ENCODE data around the gene DPM2.

DPM2 gene

DNA sequence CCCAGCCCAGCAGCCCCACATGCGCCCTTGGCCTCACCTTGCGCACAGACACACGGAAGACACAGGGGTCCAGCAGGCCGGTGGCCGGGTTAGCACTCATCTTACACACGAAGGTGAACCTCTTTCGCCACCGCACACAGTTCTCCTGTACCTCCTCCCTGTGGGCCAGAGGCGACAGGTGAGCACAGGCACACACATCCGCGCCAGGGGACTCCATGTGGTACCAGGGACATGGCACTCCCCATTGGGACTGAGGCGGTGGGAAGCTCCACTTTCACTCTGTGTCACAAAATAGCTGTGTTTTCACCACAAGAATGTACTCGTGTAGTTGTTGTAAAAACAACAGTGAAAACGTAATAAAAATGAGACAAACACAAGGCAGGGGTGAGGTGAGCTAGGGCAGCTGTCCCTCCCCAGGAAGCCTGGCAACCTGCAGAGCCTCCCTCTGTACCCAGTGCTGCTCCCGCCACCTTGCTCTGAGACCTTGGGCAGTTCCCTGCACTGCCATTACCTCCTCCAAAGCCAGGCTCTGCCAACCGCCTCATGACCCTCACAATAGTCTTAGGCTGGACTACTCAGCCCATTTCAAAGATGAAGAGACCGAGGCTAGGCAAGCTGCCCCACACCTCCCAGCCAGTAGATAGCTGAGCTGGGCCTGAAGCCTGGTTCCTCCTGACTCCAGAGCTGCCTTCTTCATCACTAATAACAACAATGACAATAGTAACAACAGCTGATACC, 16.3 kb upstream of the DPM2 start:
- DNase-seq: no peak

DNA sequence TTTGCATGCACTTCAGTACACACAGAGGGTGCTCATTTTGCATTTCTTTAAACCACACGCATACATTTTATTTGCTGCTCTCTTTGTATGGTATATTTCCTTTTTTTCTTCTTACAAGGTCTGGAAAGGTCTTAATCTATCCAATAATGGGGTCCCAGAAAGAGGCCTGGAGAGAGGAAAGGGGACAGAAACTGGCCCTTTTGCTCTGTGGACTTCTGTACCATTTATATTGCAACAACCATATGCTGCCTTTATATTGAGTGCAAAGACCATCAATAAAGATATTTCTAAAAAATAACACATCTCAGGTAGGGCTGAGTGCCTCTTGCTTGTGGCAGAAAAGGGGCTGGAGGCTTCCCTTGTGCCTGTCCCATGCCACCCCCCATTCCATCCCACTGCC, 15.5 kb upstream of the DPM2 start:
- no peak for DNase-seq

DNA sequence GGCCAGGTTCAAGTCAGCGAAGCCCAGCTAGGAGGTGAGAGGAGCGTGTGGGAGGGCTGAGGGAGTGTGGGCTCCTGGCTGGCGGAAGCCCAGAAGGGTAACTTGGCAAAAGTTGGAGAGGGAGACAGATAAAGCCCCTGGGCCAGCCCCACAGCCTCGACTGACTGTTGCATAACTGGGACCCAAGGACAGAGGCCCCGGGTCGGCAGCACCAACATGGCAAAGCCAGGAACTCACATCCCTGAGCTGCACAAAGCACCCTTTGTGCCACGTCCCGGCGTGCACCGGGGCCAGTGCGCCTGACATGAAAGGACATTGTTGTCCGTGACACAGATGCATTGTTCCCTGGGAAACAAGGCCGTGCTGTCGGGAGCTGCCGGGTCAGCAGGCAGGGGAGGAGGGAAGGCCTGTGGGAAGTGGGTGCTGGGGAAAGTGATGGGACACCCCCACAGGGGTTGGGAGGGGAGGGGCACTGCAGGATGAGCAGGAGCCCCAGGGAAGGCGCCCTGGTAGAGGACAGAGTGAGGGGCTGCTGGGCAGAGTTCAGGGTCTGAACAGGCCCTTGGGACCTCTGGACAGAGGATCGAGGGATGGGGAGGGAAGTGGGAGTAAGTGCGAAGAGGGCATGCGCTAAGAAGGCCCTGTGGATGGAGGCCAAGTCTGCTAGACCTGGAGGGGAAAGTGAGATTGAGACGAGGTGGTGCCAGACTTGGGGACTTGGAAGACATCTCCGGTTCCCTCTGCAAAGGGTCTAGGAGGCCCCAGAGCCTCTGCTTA, 13.0 kb upstream of the DPM2 start:
- DNase-seq: peak; percentile 95

DNA sequence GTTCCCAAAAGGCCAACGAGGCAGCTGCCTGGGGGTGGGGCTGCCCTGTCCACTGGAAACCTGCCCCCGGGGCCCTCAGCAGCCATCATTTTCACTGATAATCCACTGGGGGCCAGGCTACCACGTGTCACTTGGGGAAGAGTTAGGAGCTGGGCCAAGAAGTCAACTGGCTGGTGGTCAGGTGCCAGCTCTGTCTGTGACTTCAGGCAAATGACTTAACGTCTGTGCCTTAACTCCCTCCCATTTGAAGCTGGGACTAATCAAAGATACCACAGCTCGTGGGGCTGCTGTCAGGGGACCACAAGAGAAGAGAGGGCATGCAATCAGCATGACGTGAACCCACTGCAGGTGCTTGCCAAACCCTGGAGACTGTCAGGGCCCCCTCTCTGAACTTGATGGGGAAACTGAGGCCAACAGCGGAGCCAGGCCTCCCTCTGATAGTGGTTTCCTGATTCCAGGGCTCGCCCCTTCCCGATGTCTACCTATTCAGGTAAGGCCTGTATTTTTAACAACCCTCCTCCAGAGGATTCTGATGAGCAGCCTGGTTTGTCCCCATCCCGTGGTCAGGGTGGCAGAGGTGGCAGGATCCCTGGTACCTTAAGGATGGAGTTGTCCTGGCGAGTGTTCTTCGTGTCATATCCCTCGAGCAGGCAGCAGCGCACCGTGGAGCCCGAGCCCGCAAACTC, 12.3 kb upstream of the DPM2 start:
- peak; percentile 71 for DNase-seq

DNA sequence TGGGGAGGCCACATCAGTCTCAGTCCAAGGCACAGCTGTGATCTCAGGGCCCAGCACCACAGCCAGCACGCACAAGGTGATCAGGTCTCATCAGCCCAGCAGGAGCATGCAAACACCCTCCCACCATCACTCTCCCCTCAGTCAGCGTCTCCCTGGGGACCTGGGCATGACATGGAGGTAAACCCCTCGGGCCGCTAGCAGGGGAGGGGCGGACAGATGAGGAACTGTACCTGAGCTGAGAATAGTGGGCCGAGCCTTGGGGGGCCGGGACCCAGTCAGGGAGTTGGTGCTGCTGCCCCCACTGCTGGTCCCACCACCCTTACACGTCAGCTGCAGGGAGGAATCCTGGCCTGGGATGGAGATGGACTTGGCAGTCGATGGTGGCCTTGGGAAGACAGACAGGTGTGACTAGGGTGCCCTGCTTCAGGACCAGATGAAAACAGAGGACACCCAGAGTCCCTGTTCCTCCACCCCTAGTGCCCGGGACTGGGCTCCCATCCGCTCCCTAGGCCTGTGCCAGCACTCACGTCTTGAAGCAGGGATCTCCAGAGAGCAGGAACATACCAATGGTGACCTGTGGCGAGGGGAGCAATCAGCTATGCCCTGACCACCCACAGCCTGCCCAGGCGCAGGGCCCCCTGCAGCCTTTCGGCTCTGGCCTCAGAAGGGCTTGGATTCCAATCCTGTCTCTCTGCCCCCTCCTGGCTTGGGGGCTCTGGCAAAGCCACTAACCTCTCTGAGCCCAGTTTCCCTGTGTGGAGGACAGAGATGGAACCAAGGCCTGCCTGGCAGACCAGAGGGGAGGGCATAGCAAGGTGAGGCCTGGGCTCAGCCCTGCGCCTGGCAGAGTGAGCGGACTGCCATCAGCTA, 10.4 kb upstream of the DPM2 start:
- no peak for DNase-seq

DNA sequence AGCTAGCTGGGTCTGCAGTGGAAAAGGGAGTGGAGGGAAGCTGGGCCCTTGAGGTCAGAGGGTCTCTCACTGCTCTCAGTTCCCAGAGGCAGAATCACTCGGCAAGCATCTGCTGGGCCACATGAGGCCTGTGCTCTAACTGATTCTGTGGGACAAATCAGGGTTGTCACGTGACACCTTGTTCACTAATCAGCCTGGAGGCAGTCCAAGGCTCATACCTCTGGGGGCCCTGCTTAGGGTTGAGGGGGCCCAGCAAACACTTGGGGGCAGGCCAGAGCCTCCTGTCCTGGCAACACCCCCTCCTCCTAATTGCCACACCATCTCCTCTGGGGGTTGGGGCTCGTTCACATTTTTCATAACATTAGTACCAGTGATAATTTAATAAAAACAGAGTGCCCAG, 9.1 kb upstream of the DPM2 start:
- DNase-seq: no peak

DNA sequence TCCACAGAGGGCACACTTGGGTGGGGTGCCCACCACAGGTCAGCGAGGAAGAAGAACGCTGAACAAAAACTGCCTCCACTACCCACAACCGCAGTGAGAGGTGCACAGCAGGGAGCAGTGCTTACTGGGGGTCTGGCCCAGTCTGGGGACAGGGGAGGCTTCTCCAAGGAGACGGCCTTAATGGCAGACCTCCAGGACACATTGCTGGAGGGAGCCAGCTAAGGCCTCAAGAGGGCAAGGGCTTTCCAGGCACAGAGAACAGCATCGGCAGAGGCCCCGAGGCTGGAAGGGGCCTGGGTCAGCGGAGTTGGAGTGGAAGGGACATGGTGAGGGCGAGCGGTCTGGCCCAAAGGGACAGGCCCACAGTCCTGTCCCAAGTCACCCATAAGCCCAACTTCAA, 8.3 kb upstream of the DPM2 start:
- DNase-seq: no peak

DNA sequence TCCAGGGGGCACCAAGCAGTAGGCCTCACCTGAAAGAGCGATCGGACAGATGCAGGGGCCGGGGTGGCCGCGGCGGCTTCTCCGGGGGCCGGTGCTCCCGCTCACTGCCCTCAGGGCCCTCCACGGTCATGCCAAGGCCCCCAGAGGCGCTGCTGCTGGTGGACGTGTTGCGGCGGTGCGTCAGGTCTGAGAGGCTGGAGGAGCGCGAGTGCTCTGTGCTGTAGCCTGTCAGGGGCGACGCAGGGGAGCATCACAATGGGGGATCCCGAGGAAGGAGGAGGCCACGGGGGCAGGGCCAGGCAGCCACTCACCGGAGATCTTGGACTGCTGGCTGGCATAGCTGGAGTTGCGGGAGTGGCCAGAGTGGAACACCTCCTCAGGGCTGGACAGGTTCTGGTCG, 7.7 kb upstream of the DPM2 start:
- DNase-seq: no peak

DNA sequence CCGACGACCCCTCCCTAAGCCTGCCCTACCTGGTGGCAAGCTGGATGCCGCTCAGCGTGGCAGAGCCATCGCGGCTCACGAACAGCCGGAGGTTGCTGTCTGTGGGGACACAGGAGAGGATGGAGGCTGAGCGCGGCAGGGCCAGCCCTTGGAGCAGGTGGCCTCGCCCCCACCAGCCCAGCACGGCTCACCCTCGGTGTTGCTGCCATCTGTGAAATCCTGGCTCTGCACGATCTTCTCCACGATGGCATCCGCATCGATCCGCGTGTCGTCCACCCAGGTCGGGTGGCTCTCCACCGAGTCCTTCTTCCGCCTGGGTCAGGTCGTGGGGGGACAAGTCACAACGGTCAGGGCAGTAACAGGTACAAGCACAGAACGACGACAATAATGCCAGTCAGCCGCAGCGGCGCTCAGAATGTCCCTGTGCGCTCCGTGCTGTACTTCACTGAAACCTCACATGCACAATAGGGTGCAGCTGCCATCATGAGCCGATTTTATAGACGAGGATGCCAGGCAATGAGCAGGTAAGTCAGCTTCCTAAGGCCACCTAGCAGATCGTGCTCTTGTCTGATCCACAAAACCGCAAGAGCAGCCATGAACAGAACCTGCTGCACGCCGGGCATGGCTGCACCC, 7.0 kb upstream of the DPM2 start:
- DNase-seq: no peak

DNA sequence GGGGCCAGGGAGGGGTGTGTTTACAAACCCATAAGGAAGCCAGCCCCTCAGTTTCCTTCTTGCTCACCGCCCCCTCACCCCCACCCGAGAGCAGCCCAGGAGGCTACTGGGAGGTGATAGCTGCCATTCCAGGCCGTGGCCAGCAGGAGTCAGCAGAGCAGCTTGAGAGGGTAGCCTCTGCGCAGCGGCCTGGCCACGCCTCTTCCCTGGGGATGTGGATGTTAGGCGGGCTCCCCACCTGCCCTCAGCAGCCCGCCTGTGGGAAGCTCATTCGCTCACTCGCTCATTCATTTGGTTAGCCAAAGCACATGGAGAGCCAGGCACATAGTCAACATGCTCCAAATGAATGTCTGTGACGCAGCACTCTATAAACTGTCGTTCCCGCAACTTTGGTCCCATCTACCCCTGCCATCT, 6.1 kb upstream of the DPM2 start:
- DNase-seq: peak; percentile 86

DNA sequence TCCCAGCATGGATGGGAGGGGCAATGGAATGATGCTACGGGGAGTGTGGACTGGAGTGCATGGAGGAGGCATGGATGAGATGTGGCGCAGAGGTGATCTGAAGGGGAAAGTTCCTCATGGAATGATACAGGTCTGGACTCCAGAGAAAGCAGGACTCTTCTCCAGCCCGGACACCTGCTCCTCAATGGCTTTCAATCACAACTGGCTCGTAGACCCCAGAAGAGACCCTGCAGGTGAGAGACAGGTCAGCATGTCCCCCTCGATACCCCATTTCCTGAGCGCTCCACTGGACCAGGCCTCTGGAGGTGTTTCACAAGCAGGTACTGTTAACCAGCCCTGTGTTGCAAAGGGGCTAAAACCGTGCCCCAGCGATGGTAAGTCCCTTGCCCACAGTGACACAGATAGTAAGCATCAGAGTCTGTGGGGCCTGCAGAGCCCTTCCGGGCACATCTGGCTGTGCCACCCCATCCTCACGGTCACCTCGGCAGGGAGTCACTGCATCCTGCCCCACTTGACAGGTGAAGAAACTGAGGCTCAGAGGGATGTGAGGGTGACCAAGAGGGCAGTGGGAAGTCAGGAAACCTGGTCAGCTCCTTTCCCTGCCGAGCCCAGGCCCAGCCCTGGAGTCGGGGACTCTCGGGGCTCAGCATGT, 5.5 kb upstream of the DPM2 start:
- DNase-seq: no peak

DNA sequence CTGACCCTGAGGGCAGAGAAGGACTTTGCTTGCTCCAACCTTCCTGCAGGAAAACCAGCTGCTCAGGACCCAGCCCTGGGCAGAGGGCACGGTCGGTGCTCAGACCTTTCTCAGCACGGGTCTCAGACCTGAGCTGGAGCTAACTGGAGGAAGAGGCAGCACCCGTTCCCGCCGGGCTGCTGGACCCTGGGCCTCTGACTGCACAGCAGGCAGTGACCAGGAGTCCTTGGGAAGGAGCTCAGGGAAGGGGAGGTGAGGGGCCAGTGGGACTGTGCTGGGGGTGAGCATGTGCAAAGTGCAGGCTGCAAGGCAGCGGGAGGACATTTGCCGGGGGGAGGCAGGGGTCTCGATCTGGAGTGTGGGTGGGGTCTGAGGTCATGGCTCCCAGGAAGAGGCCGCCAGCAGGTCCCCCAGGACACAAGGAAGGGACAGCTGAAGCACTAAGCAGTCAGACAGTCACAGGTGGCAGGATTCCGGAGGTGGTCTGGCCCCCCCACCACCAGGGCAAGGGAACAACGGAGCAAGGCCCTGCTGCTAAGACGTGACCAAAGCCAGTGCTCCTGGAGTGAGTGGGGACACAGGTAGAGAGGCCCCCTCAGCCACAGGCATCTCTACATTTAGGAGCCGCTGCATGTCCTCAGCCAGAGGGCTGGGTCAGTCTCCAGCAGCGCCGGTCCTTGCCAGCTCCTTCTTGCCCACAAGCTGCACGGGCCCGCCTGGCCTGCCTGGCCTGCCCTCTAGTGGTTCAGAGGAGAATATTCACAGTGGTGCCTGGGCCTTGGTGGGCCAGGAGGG, 4.8 kb upstream of the DPM2 start:
- DNase-seq: peak; percentile 40

DNA sequence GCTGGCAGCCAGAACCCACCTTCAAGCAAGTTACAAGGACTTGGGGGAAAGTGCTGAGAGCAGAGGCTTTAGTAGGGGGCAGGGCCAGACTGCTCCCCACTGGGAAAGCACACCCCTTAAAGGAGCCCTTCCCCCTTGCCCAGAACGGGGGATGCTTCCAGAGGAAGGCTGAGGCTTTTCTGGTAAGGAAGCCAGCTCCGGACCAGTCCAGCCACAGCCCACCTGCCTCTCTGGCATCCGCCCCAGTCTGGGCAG, 4.2 kb upstream of the DPM2 start:
- DNase-seq: no peak

DNA sequence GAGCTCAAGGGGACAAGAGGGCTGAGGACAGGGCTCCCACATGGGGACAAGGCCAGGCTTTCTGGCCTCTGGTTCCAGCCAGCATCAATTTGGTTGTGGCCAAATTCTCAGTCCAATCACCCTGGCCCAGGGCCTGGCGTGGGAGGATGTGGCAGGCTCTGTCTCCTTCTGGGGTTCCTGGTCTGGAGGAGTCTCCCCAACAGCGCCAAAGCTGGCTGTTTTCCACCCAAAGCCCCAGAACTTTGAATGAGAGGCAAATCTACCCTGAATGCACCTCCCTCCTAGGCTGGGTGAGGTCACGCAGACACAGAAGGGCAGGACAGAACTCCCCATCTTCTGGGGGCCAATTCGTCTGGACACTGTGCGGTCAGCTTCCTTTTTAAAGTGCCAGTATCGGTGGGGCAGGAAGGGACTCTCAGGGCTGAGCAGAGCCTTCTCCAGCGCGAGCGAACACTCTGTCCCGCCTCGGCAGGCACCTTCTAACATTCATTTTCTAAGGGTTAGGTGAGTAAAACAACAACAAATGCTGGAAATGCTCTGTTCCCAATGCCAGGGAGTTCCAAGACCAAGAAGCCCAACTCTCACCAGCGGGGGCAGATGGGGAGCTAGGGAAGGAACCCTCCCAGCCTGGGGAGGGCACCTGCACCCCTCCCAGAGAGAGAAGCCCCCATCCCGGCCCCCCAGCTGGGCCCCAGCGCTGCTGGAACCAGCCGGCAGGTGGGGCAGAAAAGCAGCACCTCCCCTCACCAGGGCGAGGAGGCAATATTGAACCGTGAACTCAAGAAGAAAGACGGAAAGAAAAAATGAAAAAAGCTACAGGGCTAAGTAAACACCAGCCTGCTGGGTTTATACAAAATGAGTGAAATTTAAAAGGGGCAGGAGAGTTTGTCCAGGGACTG, 3.7 kb upstream of the DPM2 start:
- no peak for DNase-seq

DNA sequence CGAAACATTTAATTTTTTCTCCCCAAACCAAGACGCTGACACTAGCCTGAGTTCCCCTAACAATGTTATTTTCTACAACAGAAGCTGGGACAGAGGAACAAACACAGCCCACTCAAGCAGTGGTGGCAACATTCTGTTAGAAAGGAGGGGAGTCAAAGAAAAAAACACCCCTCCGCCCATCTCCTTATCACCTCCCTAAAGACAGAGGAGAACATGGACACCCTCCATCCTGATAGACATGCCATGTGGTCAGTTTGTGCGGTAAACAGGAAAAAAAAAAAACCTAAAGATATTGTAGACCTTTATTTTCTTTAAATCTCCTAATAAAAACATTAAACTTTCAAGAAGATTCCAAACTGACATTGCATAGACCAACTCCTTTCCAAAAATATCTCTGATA, 2.9 kb upstream of the DPM2 start:
- DNase-seq: no peak

DNA sequence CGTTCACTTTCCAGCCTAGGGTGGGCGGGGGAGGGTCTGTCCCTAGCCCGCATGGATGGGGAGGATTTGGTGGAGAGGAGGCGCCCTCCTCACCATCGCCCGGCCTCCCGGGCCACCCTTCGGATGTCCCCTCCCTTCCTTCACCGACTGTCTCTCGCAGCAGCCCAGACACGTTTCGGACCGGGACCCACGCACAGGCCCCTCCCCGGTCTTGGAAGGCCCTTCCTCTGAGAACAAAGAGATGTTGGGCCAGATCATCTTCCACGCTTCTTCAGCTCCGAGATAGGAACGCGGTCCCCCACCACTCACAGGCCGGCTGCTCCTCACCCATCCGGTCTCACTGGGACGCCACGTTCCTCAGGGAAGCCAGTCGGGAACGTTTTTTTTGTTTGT, 640 bp upstream of the DPM2 start:
- DNase-seq: no peak

DNA sequence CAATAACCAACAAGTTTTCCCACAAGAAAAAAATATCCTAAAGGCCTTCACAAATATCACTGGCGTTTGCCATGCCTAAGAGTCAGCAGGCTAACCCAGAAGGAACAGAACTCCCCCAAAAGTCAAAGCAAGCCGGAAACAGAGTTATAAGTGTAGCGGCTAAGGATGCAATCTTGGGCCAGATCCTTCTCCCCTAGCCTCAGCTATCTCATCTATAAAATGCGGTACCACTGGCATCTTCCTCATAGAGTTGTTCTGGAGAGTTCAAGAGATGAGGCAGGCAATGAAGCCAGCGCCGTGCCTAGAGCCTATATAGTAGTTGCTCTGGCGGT, 632 bp downstream of the DPM2 start:
- DNase-seq: no peak

DNA sequence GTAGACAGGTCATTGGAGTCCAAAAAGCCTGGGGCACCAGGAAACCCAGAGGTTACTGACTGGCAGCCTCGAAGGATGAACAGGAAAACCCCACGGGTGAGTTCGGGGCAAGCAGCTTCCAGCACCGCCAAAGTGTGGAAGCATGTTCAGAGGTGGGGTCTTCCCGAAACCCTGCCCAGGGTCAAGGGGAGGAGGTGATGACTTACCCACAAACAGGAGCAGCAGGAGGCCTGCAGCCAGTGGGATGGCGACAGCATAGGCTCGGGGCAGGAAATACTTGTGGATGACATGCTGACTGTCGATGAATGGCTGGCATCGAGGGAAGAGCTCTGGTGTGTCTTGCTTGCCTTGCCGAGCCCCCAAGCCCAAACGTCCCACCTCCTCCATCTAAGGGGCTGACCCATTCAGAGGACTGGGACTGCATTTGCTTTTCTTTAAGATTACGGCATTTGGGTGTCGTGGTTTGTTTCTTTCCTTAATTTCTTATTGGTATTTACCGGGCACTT, 1.3 kb downstream of the DPM2 start:
- DNase-seq: no peak

DNA sequence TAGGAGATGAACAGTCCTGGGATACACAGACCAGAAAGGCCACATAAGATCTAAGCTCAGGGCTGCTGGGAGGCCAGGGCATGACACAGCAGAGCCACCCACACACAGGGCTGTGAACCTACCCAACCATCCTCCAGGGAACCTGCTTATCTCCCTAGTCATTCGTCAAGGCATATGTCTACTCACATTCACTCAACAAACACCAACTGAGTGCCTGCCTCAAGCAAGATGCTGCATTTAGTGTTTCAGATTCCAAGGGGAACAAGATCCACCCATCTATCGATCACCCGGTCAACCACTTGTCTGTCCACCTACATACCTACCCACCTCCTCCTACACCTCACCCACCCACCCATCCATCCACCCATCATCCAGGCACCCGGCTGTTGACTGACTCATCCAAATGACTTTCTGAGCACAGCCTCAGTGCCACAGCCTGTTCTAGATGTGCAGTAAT, 1.9 kb downstream of the DPM2 start:
- no peak for DNase-seq

DNA sequence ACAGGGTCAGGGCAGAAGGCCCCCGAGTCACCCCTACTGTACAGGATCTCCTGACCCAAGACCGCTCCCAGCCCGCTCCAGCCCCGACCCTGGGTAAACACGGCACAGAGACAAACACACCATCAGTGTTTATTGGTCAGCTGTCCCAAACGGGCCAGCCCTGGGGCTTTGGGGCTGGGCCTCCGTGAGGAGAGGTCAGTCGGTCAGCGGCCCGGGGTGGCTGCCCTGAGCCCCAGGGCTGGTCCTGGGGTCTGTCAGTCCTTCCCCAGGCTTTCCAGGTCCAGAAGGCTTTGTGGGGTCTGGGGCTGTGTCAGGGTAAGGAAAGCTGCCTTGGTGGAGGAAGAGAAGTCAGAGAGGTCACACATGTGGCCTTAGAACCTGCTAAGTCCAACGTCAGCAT, 2.7 kb downstream of the DPM2 start:
- DNase-seq: no peak

Data from midbrain (tissue), 1 donor.